Stimulated activated effector memory CD8-positive, alpha-beta T cell treated with anti-CD3 and anti-CD28 coated beads, Interleukin-12 subunit alpha, Interleukin-12 subunit beta, amount 100 ng/mL, for 72 hours (primary cell): ENCODE measurements around the gene SRGAP3.

ENCODE experiments used
- ATAC-seq: fragments of 150-1000 bp; cut with Tn5 transposase; 2 replicates; pipeline ENCODE4 v1.10.0; 2021
- DNase-seq, 2 donors: peaks; one replicate each; pipeline ENCODE4 v3.0.0; 2021 to 2022; ENCODE audit warnings: low spot score in 2 of 2
- H3K27ac Mint-ChIP-seq: one replicate; pipeline ENCODE4 v1.8.0; 2022; ENCODE audit warnings: mild to moderate bottlenecking, mixed read lengths
- H3K36me3 Mint-ChIP-seq: one replicate; pipeline ENCODE4 v1.8.0; 2022; ENCODE audit warnings: mild to moderate bottlenecking, mixed read lengths
- H3K4me1 Mint-ChIP-seq: one replicate; pipeline ENCODE4 v1.8.0; 2022; ENCODE audit warnings: mixed read lengths
- H3K4me3 Mint-ChIP-seq: one replicate; pipeline ENCODE4 v1.8.0; 2022; ENCODE audit warnings: mild to moderate bottlenecking, mixed read lengths
- H3K9me3 Mint-ChIP-seq: one replicate; pipeline ENCODE4 v1.8.0; 2022; ENCODE audit warnings: mixed read lengths

SRGAP3 gene

GRCh38 chr3:9168241-9168741, 81.2 kb downstream of the SRGAP3 start:
- ATAC-seq: peak; percentile 80
- Mint-ChIP-seq H3K27ac (no peak overlapping the region), H3K9me3 (no peaks in the 10 kb centered on the region), H3K36me3 (no peaks in the 10 kb centered on the region), H3K4me3 (no peak overlapping the region), H3K4me1 (peaks cover 15% of the 10 kb centered on the region)
- no peak for DNase-seq

- H3K9me3 Mint-ChIP-seq: no peaks in the 10 kb centered on the region
- peaks cover 15% of the 10 kb centered on the region for H3K4me1 Mint-ChIP-seq
- no peak overlapping the region for H3K4me3 Mint-ChIP-seq
- H3K27ac Mint-ChIP-seq: no peak overlapping the region
- H3K36me3 Mint-ChIP-seq: no peaks in the 10 kb centered on the region
- ATAC-seq (no peak), DNase-seq (no peak)
Measured at GRCh38 chr3:9167222-9167621, 82.2 kb downstream of the SRGAP3 start.

GRCh38 chr3:9165421-9165820, 84.0 kb downstream of the SRGAP3 start:
- H3K36me3 Mint-ChIP-seq: no peaks in the 10 kb centered on the region
- DNase-seq (no peak), ATAC-seq (no peak)
- H3K9me3 Mint-ChIP-seq: no peaks in the 10 kb centered on the region
- H3K4me3 Mint-ChIP-seq: no peak overlapping the region
- H3K4me1 Mint-ChIP-seq: peaks cover 14% of the 10 kb centered on the region
- no peak overlapping the region for H3K27ac Mint-ChIP-seq

- H3K36me3 Mint-ChIP-seq: no peaks in the 10 kb centered on the region
- H3K4me1 Mint-ChIP-seq: no peaks in the 10 kb centered on the region
- no peak overlapping the region for H3K27ac Mint-ChIP-seq
- DNase-seq (no peak), ATAC-seq (no peak)
- H3K4me3 Mint-ChIP-seq: no peak overlapping the region
- no peaks in the 10 kb centered on the region for H3K9me3 Mint-ChIP-seq
Measured at GRCh38 chr3:9163289-9163688, 86.2 kb downstream of the SRGAP3 start.

- Mint-ChIP-seq H3K4me3 (no peak overlapping the region), H3K9me3 (no peaks in the 10 kb centered on the region), H3K4me1 (no peaks in the 10 kb centered on the region), H3K27ac (no peak overlapping the region), H3K36me3 (no peaks in the 10 kb centered on the region)
- ATAC-seq: no peak
- no peak for DNase-seq
Measured at GRCh38 chr3:9161811-9162210, 87.6 kb downstream of the SRGAP3 start.

- Mint-ChIP-seq H3K9me3 (no peaks in the 10 kb centered on the region), H3K4me3 (no peak overlapping the region), H3K36me3 (no peaks in the 10 kb centered on the region), H3K27ac (no peak overlapping the region), H3K4me1 (no peaks in the 10 kb centered on the region)
- DNase-seq (no peak), ATAC-seq (no peak)
Measured at GRCh38 chr3:9161298-9161697, 88.1 kb downstream of the SRGAP3 start.

GRCh38 chr3:9158865-9159630, 90.4 kb downstream of the SRGAP3 start:
- Mint-ChIP-seq H3K36me3 (no peaks in the 10 kb centered on the region), H3K4me3 (no peak overlapping the region), H3K4me1 (no peaks in the 10 kb centered on the region), H3K9me3 (no peaks in the 10 kb centered on the region), H3K27ac (no peak overlapping the region)
- no peak for DNase-seq
- no peak for ATAC-seq

GRCh38 chr3:9157651-9158362, 91.6 kb downstream of the SRGAP3 start:
- no peaks in the 10 kb centered on the region for H3K4me1 Mint-ChIP-seq
- ATAC-seq (no peak), DNase-seq (no peak)
- H3K9me3 Mint-ChIP-seq: no peaks in the 10 kb centered on the region
- no peaks in the 10 kb centered on the region for H3K36me3 Mint-ChIP-seq
- no peak overlapping the region for H3K27ac Mint-ChIP-seq
- no peak overlapping the region for H3K4me3 Mint-ChIP-seq

GRCh38 chr3:9156604-9157003, 92.8 kb downstream of the SRGAP3 start:
- ATAC-seq (no peak), DNase-seq (no peak)
- Mint-ChIP-seq H3K27ac (no peak overlapping the region), H3K4me3 (no peak overlapping the region), H3K4me1 (no peaks in the 10 kb centered on the region), H3K36me3 (no peaks in the 10 kb centered on the region), H3K9me3 (peaks cover under 1% of the 10 kb centered on the region)

GRCh38 chr3:9155028-9155427, 94.4 kb downstream of the SRGAP3 start:
- DNase-seq (no peak), ATAC-seq (no peak)
- Mint-ChIP-seq H3K9me3 (peaks cover 9% of the 10 kb centered on the region), H3K27ac (no peak overlapping the region), H3K36me3 (no peaks in the 10 kb centered on the region), H3K4me3 (no peak overlapping the region), H3K4me1 (no peaks in the 10 kb centered on the region)

- DNase-seq: no peak
- H3K4me1 Mint-ChIP-seq: no peaks in the 10 kb centered on the region
- peaks cover 9% of the 10 kb centered on the region for H3K9me3 Mint-ChIP-seq
- no peaks in the 10 kb centered on the region for H3K36me3 Mint-ChIP-seq
- H3K27ac Mint-ChIP-seq: no peak overlapping the region
- ATAC-seq: no peak
- H3K4me3 Mint-ChIP-seq: no peak overlapping the region
Measured at GRCh38 chr3:9153904-9154619, 95.4 kb downstream of the SRGAP3 start.

GRCh38 chr3:9151240-9151639, 98.2 kb downstream of the SRGAP3 start:
- peaks cover 5% of the 10 kb centered on the region for H3K4me1 Mint-ChIP-seq
- ATAC-seq (no peak), DNase-seq (no peak)
- no peak overlapping the region for H3K27ac Mint-ChIP-seq
- peaks cover 9% of the 10 kb centered on the region for H3K9me3 Mint-ChIP-seq
- no peaks in the 10 kb centered on the region for H3K36me3 Mint-ChIP-seq
- H3K4me3 Mint-ChIP-seq: no peak overlapping the region

GRCh38 chr3:9149566-9149965, 99.9 kb downstream of the SRGAP3 start:
- no peak overlapping the region for H3K4me3 Mint-ChIP-seq

GRCh38 chr3:9147896-9148266, 101.6 kb downstream of the SRGAP3 start:
- peaks cover 5% of the 10 kb centered on the region for H3K4me1 Mint-ChIP-seq
- no peak for DNase-seq
- H3K36me3 Mint-ChIP-seq: no peaks in the 10 kb centered on the region
- H3K27ac Mint-ChIP-seq: no peak overlapping the region
- no peak for ATAC-seq
- H3K9me3 Mint-ChIP-seq: peaks cover 9% of the 10 kb centered on the region
- H3K4me3 Mint-ChIP-seq: no peak overlapping the region

More at GRCh38 chr3:9149566-9149965, 99.9 kb downstream of the SRGAP3 start:
- Mint-ChIP-seq H3K36me3 (no peaks in the 10 kb centered on the region), H3K27ac (no peak overlapping the region), H3K4me1 (peaks cover 5% of the 10 kb centered on the region), H3K9me3 (peaks cover 9% of the 10 kb centered on the region)
- DNase-seq (no peak), ATAC-seq (no peak)

- H3K27ac Mint-ChIP-seq: no peak overlapping the region
- peaks cover 5% of the 10 kb centered on the region for H3K4me1 Mint-ChIP-seq
- no peak overlapping the region for H3K4me3 Mint-ChIP-seq
- no peaks in the 10 kb centered on the region for H3K36me3 Mint-ChIP-seq
- DNase-seq (no peak), ATAC-seq (no peak)
- H3K9me3 Mint-ChIP-seq: peaks cover 9% of the 10 kb centered on the region
Measured at GRCh38 chr3:9147215-9147895, 102.1 kb downstream of the SRGAP3 start.
